Right lung (tissue), 5 donors: ENCODE measurements around the gene PDCD11. TPM values are rescaled to one million over a fixed set of nuclear protein-coding genes. Genes with fewer than 3 reads are reported as not detected.
"Not testable (repeated sequence)": the region's sequence is repeated elsewhere in the genome, so short reads cannot be mapped to it uniquely, and the experiment has no call there.

Source experiments
- DNase-seq, 2 donors: peaks; one replicate each; pipeline ENCODE4 v3.0.0-alpha.2; 2013
- polyA plus RNA-seq, 5 donors: library from polyadenylated mRNA; unstranded; fragments of 120-200 nt; gene quantifications; one replicate each; pipeline versions ENCODE4 v1.2.1 to v1.2.3, GENCODE V29; 2013; ENCODE audit warnings: inconsistent platforms in 1 of 5, low replicate concordance in 1 of 5; ENCODE audit not compliant: insufficient read length in 5 of 5, insufficient read depth in 1 of 5

PDCD11 gene
- polyA plus RNA-seq, 5 donors, result 33.3 to 42.9 (median 36.2) TPM

DNA sequence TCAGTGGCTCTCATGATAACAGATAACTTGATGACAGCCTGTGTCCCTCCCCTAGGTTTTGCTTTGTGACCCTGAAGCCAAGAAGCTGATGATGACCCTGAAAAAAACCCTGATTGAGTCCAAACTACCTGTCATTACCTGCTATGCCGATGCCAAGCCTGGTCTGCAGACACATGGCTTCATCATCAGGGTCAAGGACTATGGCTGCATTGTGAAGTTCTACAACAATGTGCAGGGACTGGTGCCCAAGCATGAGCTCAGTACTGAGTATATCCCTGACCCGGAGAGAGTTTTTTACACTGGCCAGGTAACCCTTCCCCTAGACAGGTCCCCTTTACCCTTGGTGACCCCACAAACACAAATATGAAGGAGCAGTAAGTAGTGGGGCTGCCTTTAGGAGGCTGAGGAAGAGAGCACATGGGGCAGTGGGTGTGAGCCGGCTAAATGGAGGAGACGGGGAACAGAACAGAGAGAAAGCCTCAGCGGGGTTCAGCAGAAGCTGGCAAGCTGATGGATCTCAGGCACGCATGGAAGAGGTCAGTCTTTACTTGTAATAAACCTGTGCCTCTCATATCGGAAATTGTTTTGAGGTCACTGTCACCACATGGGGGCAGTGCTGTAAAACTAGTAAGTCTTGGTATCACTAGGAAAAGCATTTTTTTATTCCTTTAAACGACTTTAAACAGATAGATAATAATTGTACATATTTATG lies 20.2 kb downstream of the PDCD11 start:
- peak; percentile 44 to 51 for DNase-seq

GRCh38 chr10:103417148-103417469 lies 20.7 kb downstream of the PDCD11 start:
- not testable (repeated sequence) for DNase-seq

GRCh38 chr10:103417601-103418000 lies 21.2 kb downstream of the PDCD11 start:
- DNase-seq, result no peak

- no peak for DNase-seq
Observed at GRCh38 chr10:103419101-103419500, 22.7 kb downstream of the PDCD11 start.

DNA sequence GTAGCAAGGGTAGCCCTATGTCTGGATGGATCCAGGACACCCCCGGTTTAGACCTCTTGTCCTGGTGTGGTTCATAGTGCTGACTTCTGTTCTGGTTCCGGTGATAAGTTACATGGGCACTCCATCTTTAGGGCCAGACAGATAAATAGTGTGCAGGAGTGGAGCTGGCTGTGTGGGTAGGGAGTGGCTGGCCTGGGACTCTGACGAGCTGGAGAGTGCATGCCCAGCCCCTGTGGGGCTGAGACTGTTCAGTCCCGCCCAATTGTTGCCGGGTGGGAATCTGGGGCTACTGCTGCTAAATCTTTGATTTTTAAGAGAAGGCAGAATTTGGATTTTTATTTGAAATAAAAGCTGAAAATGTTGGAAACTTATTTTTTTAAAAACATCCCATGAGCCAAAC lies 27.3 kb downstream of the PDCD11 start:
- DNase-seq, result no peak

GRCh38 chr10:103427866-103428265 lies 31.4 kb downstream of the PDCD11 start:
- no peak for DNase-seq

GRCh38 chr10:103428989-103429643 lies 32.7 kb downstream of the PDCD11 start:
- no peak for DNase-seq

- no peak for DNase-seq
Observed at GRCh38 chr10:103429647-103430046, 33.2 kb downstream of the PDCD11 start.

GRCh38 chr10:103431902-103432301 lies 35.5 kb downstream of the PDCD11 start:
- DNase-seq, result no peak

DNA sequence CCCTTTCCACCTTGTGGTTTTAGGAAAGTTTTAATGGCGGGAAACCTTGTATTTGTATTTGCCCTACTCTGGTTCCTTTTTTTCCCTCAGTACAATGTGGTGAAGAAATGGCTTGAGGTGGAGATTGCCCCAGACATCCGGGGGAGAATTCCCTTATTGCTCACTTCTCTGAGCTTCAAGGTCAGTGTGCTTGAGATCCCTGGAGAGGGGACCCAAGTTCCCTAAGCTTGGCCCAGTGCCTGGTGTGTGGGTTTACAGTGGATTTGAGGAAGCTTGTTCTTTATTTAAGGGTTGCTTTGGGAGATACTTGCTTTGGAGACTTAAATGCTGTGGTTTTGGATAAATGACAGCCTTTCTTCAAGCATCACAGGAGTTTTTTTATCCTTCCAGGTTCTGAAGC lies 37.4 kb downstream of the PDCD11 start:
- DNase-seq, result no peak

- no peak for DNase-seq
Observed at GRCh38 chr10:103439776-103440175, 43.4 kb downstream of the PDCD11 start.

GRCh38 chr10:103440416-103440815 lies 44.0 kb downstream of the PDCD11 start:
- no peak for DNase-seq

- no peak for DNase-seq
Observed at GRCh38 chr10:103441206-103441605, 44.8 kb downstream of the PDCD11 start.

DNA sequence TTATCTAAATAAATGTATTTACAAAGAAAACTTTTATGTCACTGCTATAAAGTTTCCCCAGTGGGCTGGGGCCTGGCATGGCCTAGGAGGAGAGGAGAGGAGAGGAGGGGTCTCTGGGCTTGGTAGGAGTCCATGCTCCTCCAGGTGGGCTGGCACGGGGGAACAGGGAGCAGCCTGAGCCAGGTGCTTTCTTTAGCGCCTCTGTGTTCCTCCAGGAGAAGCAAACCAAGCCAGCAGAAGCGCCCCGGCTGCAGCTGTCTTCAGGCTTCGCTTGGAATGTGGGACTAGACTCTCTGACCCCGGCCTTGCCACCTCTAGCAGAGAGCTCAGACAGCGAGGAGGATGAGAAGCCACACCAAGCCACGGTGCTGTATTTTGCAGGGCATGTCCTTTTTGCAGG lies 45.2 kb downstream of the PDCD11 start:
- DNase-seq, result no peak

- no peak for DNase-seq
Observed at GRCh38 chr10:103442031-103442461, 45.6 kb downstream of the PDCD11 start.

- no peak for DNase-seq
Observed at GRCh38 chr10:103443475-103444185, 47.2 kb downstream of the PDCD11 start.

DNA sequence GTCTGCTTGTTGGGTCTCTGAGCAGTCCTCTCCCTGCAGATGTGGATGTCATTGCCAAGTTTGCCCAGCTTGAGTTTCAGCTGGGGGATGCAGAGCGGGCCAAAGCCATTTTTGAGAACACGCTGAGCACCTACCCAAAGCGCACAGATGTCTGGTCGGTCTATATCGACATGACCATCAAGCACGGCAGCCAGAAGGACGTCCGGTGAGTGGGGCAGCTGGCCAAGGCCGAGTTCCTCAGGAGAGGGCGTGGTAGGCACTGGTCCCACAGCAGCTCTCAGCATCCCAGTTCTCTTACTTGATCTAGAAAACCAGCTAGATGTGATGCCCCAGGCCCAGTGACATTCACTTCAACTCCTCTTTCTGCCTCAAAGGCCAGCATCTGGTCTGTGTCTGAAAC lies 48.1 kb downstream of the PDCD11 start:
- no peak for DNase-seq

- no peak for DNase-seq
Observed at GRCh38 chr10:103445366-103445765, 48.9 kb downstream of the PDCD11 start.

DNA sequence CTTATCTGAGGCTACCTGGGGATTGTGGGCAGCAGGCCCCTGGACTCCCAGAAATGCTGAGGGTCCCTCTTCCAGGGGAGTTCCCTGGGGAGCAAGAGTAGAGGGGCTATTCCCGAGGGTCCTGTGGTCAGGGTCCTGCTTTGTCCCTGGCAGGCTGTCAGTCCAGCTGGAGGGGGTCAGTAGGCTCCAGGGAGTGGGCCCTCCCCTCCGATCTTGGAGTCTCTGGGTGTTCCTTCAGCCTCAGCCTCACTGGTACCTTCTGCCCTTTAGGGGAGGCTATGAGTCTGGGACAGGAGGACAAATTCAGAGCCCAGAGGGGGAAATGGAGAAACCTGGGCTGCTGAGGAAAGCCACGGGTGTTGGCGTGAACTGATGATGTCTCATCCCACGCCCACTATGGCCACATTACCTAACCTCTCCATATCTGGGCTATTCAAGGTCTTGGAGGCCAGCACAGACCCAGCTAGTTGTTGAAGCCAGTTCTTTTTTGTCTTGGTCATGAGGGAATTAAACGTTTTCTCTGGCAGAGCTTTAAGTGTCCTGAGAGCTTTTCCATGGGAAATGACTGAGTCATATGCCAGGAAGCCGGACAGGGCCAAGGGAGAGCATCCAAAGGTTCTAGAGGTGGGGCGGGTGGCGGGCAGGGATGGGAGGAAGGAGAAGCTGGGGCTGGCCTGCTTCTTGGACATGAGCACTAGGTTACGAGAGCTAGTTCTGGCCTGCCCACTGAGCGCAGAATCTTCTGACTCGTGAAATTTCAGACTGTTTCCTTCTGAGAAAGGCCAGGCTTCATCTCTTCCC lies 49.5 kb downstream of the PDCD11 start:
- DNase-seq, result no peak

- DNase-seq, result no peak
Observed at GRCh38 chr10:103447187-103447586, 50.8 kb downstream of the PDCD11 start.

DNA sequence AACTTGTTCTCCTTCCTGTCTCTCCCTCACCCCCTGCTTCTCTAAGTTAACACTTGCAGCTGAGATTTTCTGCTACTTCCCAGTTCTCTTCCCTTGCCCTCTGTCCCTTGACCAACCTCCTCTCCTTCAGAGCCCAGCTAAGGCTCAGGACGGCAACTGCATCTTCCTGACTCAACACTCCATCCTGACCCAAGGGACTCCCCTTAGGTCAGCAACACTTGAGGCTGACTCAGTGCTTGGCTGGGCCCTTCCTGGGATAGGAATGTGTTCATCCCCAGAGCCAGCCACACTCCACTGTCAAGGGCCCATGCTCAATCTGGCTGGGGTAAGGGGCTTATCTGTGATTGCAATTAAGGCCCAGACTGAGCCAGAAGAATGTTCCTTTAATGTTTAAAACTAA lies 52.3 kb downstream of the PDCD11 start:
- DNase-seq, result no peak
